PC-3 (cell line): ENCODE measurements around the gene SLAMF6.

Experiments used
- EZH2 ChIP-seq: fragments of 300-600 bp; sonication (generic); IDR thresholded peaks from one replicate; pipeline ENCODE4 v1.6.1; 2017; ENCODE audit warnings: antibody characterized with exemption, mild to moderate bottlenecking, low read length; ENCODE audit not compliant: unreplicated experiment
- EZH2phosphoT487 ChIP-seq: fragments of 300-600 bp; sonication (generic); IDR thresholded peaks from 2 replicates; pipeline ENCODE4 v1.6.1; 2018; ENCODE audit warnings: mild to moderate bottlenecking, antibody characterized with exemption, low read length, borderline replicate concordance
- TF ChIP-seq, protein P1 (sequence below): fragments of 300-600 bp; sonication (generic); conservative IDR thresholded peaks from 2 replicates; pipeline ENCODE4 v1.5.1; 2017; ENCODE audit warnings: antibody characterized with exemption, low read depth, mild to moderate bottlenecking, low read length

DNA sequence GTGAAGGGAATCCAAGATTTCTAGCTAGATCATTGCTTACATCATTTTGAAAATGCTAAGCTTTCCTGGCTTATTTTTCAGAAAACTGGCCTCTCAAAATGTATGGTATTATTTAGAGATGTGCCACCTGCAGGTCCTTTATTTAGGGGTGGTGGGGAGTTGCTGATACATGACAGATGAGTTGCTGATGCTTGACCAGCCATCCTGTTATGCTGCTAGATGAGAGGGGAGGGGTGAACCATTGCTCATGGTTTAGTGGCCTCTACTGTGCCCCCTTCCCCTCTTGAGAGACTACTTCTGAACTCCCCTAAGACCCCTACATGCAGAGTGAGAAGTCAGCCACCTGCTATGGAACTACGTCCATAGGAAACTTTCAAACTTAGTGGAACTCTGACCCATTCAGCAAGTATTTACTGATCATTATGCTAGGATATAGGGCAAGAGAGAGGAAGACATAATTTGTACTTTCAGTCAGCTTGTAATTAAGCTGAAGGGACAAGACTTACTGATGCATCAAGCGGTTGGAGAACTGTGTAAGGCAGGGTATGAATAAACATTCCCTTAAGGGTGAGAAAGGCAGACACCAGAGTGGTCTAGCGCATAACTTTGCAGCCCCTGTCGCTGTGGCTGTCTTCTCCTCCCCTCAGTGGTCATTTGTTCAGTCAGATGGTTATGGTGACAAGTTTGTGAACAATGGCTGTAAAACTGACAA lies 34.6 kb downstream of the SLAMF6 start:
- TF ChIP-seq, protein P1, sequence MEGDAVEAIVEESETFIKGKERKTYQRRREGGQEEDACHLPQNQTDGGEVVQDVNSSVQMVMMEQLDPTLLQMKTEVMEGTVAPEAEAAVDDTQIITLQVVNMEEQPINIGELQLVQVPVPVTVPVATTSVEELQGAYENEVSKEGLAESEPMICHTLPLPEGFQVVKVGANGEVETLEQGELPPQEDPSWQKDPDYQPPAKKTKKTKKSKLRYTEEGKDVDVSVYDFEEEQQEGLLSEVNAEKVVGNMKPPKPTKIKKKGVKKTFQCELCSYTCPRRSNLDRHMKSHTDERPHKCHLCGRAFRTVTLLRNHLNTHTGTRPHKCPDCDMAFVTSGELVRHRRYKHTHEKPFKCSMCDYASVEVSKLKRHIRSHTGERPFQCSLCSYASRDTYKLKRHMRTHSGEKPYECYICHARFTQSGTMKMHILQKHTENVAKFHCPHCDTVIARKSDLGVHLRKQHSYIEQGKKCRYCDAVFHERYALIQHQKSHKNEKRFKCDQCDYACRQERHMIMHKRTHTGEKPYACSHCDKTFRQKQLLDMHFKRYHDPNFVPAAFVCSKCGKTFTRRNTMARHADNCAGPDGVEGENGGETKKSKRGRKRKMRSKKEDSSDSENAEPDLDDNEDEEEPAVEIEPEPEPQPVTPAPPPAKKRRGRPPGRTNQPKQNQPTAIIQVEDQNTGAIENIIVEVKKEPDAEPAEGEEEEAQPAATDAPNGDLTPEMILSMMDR, result no peak
- TF ChIP-seq EZH2, result no peak
- TF ChIP-seq EZH2phosphoT487, result no peak
